SU-DHL-6 (cell line): ENCODE results near the gene RAG1.

ENCODE experiments used
- EZH2phosphoT487 ChIP-seq: fragments of 200-600 bp; sonication (generic), shearing (Covaris generic); conservative IDR thresholded peaks from 2 replicates; pipeline ENCODE4 v1.6.1; 2018; ENCODE audit warnings: mild to moderate bottlenecking, antibody characterized with exemption, low read length, moderate library complexity, mixed read lengths
- TF ChIP-seq, protein P1 (sequence below): fragments of 200-600 bp; sonication (generic); IDR thresholded peaks from one replicate; pipeline ENCODE4 v1.5.1; 2017; ENCODE audit warnings: antibody characterized with exemption, mild to moderate bottlenecking, low read length, moderate library complexity; ENCODE audit not compliant: insufficient read depth, poor library complexity, severe bottlenecking

DNA sequence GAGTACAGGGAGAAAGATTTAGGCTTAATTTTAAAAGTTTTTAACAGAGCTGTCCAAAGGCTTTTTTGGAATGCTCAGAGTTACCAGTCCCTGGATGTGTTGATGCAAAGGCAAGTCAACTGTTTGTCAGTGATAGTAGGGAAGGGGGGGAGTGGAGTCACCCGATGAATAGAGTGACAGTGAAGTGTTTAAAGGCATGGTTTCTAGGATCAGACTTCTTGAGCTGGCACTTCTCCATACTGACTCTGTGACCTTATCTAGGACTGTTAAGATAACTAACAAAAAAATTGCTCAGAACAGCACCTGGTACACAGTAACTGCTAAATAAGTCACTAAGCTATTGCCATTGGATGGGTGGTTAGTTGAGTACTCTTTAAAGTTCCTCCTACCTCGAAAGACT lies 41.6 kb downstream of the RAG1 start:
- TF ChIP-seq, protein P1, sequence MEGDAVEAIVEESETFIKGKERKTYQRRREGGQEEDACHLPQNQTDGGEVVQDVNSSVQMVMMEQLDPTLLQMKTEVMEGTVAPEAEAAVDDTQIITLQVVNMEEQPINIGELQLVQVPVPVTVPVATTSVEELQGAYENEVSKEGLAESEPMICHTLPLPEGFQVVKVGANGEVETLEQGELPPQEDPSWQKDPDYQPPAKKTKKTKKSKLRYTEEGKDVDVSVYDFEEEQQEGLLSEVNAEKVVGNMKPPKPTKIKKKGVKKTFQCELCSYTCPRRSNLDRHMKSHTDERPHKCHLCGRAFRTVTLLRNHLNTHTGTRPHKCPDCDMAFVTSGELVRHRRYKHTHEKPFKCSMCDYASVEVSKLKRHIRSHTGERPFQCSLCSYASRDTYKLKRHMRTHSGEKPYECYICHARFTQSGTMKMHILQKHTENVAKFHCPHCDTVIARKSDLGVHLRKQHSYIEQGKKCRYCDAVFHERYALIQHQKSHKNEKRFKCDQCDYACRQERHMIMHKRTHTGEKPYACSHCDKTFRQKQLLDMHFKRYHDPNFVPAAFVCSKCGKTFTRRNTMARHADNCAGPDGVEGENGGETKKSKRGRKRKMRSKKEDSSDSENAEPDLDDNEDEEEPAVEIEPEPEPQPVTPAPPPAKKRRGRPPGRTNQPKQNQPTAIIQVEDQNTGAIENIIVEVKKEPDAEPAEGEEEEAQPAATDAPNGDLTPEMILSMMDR = no peak
- no peak for TF ChIP-seq EZH2phosphoT487
